GM12878 (cell line): ENCODE data around the gene RIC1. TPM values are rescaled to one million over a fixed set of nuclear protein-coding genes. Genes with fewer than 3 reads are reported as not detected.

Experiments
- ASH2L ChIP-seq: fragments of 300-600, 200-600 bp; sonication (generic); IDR thresholded peaks from 2 replicates; pipeline ENCODE4 v1.6.1; 2017; ENCODE audit warnings: low read depth, mild to moderate bottlenecking, borderline replicate concordance
- ATF2 ChIP-seq: IDR thresholded peaks from 2 replicates; pipeline ENCODE4 v1.6.1; 2012; ENCODE audit warnings: low read length, inconsistent platforms
- EED ChIP-seq: sonication (generic); IDR thresholded peaks from 2 replicates; pipeline ENCODE4 v1.6.1; 2016; ENCODE audit warnings: antibody characterized with exemption, low read depth
- MTA3 ChIP-seq: IDR thresholded peaks from 2 replicates; pipeline ENCODE4 v1.6.1; 2012; ENCODE audit warnings: low read length, inconsistent platforms, borderline replicate concordance
- PAX5 ChIP-seq: IDR thresholded peaks from 2 replicates; pipeline ENCODE4 v1.6.1; 2011; ENCODE audit warnings: low read depth, low read length, borderline replicate concordance
- PAX8 ChIP-seq: fragments of 450-650 bp; IDR thresholded peaks from 2 replicates; pipeline ENCODE4 v1.6.1; 2017; ENCODE audit warnings: mild to moderate bottlenecking, moderate library complexity
- SIN3A ChIP-seq: IDR thresholded peaks from 2 replicates; pipeline ENCODE4 v1.6.1; 2012; ENCODE audit warnings: low read depth, low read length, improper control_type of control experiment
- polyA plus RNA-seq, 11 experiments: library from polyadenylated mRNA; depleted of rRNA in 4 of 11; unstranded in 6 of 11; stranded (reverse) in 5 of 11; fragments of >200 nt; fragmentation: Nextera tagmentation in 4 of 11; fragmentation: Illumina TruSeq in 1 of 11; extraction: Ambion mirVana in 4 of 11; extraction: Trizol in 1 of 11; gene quantifications; 1 replicate in 1 of 11; 2 replicates in 10 of 11; pipeline versions ENCODE4 v1.2.1 to v1.2.3, GENCODE V29; 2011 to 2016; ENCODE audit warnings: inconsistent platforms in 2 of 11, missing spikeins in 2 of 11, low read depth in 1 of 11
- total RNA-seq, 4 experiments: library from RNA; depleted of rRNA in 3 of 4; stranded (reverse); fragments of >200 nt in 3 of 4; fragmentation: Illumina TruSeq in 1 of 4; extraction: Trizol in 1 of 4; gene quantifications; 2 replicates each; pipeline versions ENCODE4 v1.2.1 to v1.2.3, GENCODE V29; 2013 to 2021
- TF ChIP-seq, protein P1 (sequence below): IDR thresholded peaks from 2 replicates; pipeline ENCODE4 v1.6.1; 2011; ENCODE audit warnings: borderline replicate concordance, low read depth, mild to moderate bottlenecking, moderate library complexity, mixed read lengths, low read length; ENCODE audit not compliant: insufficient read depth; ENCODE audit errors: extremely low read length
- TF ChIP-seq, protein P2 (sequence below): IDR thresholded peaks from 2 replicates; pipeline ENCODE4 v1.6.1; 2012; ENCODE audit warnings: mild to moderate bottlenecking, low read depth, low read length

The RIC1 gene
- total and polyA plus RNA-seq, 10 of the 15 experiments (the other 5 are each of a cell fraction or from before 2014, with no cell fraction given), result 6.2 to 59.8 (median 33.3) TPM

GRCh38 chr9:5620494-5620893 lies 8.4 kb upstream of the RIC1 start (continued):
- TF ChIP-seq, protein P1, sequence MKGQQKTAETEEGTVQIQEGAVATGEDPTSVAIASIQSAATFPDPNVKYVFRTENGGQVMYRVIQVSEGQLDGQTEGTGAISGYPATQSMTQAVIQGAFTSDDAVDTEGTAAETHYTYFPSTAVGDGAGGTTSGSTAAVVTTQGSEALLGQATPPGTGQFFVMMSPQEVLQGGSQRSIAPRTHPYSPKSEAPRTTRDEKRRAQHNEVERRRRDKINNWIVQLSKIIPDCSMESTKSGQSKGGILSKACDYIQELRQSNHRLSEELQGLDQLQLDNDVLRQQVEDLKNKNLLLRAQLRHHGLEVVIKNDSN, result no peak
- TF ChIP-seq SIN3A (no peak), PAX5 (no peak), PAX8 (no peak), EED (no peak), ASH2L (no peak), ATF2 (no peak), MTA3 (no peak)
- TF ChIP-seq, protein P2, sequence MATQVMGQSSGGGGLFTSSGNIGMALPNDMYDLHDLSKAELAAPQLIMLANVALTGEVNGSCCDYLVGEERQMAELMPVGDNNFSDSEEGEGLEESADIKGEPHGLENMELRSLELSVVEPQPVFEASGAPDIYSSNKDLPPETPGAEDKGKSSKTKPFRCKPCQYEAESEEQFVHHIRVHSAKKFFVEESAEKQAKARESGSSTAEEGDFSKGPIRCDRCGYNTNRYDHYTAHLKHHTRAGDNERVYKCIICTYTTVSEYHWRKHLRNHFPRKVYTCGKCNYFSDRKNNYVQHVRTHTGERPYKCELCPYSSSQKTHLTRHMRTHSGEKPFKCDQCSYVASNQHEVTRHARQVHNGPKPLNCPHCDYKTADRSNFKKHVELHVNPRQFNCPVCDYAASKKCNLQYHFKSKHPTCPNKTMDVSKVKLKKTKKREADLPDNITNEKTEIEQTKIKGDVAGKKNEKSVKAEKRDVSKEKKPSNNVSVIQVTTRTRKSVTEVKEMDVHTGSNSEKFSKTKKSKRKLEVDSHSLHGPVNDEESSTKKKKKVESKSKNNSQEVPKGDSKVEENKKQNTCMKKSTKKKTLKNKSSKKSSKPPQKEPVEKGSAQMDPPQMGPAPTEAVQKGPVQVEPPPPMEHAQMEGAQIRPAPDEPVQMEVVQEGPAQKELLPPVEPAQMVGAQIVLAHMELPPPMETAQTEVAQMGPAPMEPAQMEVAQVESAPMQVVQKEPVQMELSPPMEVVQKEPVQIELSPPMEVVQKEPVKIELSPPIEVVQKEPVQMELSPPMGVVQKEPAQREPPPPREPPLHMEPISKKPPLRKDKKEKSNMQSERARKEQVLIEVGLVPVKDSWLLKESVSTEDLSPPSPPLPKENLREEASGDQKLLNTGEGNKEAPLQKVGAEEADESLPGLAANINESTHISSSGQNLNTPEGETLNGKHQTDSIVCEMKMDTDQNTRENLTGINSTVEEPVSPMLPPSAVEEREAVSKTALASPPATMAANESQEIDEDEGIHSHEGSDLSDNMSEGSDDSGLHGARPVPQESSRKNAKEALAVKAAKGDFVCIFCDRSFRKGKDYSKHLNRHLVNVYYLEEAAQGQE, result no peak
